ENCODE data around the gene PLPP7. TPM values are rescaled to one million over a fixed set of nuclear protein-coding genes. Genes with fewer than 3 reads are reported as not detected.

The PLPP7 gene
- total and polyA plus RNA-seq, 5 experiments from 2014 or later = 0.45 to 0.86 (median 0.70) TPM; not detected in 1

DNA sequence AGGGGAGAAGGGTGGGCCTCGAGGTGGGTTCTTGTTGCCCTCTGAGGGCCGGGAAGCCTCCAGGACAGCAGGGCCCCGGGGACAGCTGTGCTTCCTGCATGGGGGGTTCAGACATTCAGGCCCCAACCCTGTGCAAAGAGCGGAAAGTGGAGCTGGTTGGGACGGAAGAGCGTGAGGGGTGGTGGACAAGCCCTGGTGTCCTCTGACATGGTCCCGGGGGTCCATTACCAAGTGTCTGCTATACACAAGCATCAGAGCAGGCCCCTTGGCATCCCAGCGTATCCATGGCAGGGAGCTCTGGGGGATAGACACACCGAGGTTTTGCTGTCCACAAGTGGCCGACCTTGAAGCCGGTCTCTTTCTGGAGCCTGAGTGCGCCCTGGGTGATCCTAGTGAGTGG lies 9.3 kb downstream of the PLPP7 start:
- no peaks in the 10 kb centered on the region for H3K36me3 Mint-ChIP-seq
- H3K27ac Mint-ChIP-seq = no peak overlapping the region
- H3K27me3 Mint-ChIP-seq = no peaks in the 10 kb centered on the region
- POLR2A ChIA-PET = no interaction called here
- no peak for ATAC-seq
- peak in 1 of 10 donors; percentile 55 for DNase-seq
- H3K4me1 Mint-ChIP-seq = no peaks in the 10 kb centered on the region
- H3K9me3 Mint-ChIP-seq = no peaks in the 10 kb centered on the region
- H3K4me3 Mint-ChIP-seq = no peak overlapping the region

DNA sequence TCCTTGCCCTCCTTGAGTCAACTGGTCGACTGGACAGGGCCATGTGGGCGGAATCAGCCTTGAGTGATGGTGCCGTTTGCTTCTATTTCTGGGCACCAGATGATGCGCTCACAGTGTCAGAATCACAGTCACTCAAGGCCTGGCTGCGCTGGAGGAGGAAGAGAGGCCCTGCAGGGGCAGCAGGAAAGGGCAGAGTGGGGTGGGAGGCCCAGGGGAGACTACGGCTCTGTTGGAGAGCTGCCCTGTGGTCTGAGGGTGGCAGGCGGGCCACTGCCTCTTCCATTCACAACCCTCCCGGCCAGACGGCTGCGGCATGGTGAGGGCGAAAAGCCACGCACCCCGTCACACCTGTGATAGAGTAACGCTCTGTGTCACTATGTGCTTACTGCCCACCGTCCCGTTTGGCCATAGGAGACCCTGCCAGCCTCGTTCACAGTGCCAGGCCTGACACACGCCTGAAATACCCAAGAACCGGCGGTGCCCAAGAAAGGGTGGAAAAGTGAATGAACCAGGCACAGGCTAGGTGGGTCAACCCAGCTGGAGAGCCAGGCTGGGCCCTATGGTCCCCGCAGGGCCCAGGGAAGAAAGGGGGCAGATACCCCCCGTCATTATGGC lies 9.9 kb downstream of the PLPP7 start:
- H3K36me3 Mint-ChIP-seq = no peaks in the 10 kb centered on the region
- DNase-seq (peak in 1 of 10 donors; percentile 53), ATAC-seq (no peak)
- POLR2A ChIA-PET = interaction anchor here (0.6 kb wide), 1 partner anchor 511 kb away, joined by 3 read pairs; no protein-coding TSS in a partner anchor
- no peaks in the 10 kb centered on the region for H3K27me3 Mint-ChIP-seq
- no peaks in the 10 kb centered on the region for H3K4me1 Mint-ChIP-seq
- H3K27ac Mint-ChIP-seq = no peak overlapping the region
- no peak overlapping the region for H3K4me3 Mint-ChIP-seq
- H3K9me3 Mint-ChIP-seq = no peaks in the 10 kb centered on the region

DNA sequence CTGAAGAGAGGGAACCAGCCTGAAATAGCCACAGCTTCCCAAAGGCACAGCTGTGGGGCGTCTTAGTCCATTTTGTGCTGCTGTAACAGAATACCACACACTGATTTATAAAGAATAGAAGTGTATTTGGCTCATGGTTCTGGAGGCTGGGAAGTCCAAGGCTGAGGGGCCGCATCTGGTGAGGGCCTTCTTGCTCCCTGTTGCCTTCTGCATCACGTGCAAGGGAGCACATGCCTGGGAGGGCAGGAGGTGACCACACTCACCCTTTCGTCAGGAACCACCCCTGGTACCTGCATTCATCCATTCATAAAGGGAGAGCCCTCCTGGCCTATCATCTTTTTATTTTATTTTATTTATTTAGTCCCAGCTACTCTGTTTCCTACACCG lies 10.4 kb downstream of the PLPP7 start:
- H3K9me3 Mint-ChIP-seq = no peaks in the 10 kb centered on the region
- DNase-seq = no peak
- POLR2A ChIA-PET = no interaction called here

DNA sequence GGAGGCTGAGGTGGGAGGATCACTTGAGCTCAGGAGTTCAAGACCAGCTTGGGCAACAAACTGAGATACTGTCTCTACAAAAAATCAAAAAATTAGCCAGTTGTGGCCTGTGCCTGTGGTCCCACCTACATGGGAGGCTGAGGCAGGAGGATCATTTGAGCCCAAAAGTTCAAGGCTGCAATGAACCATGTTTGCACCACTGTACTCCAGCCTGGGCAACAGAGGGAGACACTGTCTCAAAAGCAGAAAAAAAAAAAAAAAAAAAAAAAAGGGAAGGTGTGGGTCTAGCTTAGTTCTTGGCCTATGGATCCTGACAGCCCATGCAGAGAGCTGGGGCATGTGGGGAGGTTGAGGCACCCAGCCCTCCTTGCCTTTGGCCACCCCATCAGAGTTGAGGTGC lies 10.9 kb downstream of the PLPP7 start:
- peak in 1 of 10 donors; percentile 2 for DNase-seq
- no peaks in the 10 kb centered on the region for H3K9me3 Mint-ChIP-seq
- no peak overlapping the region for H3K27ac Mint-ChIP-seq
- ATAC-seq = no peak
- H3K27me3 Mint-ChIP-seq = no peaks in the 10 kb centered on the region
- no peaks in the 10 kb centered on the region for H3K4me1 Mint-ChIP-seq
- H3K36me3 Mint-ChIP-seq = no peaks in the 10 kb centered on the region
- H3K4me3 Mint-ChIP-seq = no peak overlapping the region
- POLR2A ChIA-PET = no interaction called here

More for the DNA sequence above, 10.4 kb downstream of the PLPP7 start:
- Mint-ChIP-seq H3K27ac (no peak overlapping the region), H3K27me3 (no peaks in the 10 kb centered on the region), H3K36me3 (no peaks in the 10 kb centered on the region), H3K4me3 (no peak overlapping the region), H3K4me1 (no peaks in the 10 kb centered on the region)
- ATAC-seq = no peak

DNA sequence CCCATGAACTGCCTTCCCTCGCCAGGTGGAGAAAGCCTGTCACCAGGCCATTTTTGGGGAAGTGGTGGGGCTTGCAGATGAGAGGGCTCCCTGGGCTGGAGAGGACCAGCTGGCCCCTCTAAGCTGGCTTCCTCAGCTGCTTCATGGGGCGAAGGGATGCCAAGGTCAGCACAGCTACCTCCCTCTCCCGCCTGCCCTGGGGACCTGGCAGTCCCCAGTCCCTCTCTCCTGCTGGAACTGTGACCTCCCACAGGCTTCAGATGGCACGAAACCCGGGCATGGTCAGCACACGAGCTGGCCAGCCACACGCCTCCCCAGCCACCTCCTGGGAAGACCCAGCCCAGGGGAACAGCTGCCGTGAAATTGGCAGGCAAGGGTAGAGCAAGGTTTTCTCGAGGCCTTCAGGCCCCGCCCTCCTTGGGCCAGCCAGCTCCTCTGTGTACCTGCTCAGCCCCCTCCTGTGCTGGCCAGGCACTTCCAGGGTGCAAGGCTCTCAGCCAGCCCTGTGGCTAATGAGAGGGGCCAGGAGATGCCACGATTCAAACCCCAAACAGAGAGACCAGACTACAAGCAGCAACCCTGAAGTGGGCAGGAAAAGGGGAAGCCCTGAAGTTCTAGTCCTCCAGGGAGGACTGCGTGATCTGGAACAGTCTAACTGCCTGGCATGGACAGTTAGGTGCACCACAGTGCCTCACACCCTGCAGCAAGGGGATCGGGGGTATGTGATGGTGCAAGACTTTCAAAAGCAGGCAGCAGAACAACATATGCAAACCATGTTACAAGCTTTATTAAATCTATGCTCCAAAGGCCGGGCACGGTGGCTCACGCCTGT lies 12.9 kb downstream of the PLPP7 start:
- no peaks in the 10 kb centered on the region for H3K27me3 Mint-ChIP-seq
- POLR2A ChIA-PET = interaction anchor here (1.2 to 1.5 kb wide), 3 partner anchors 13 to 45 kb away, joined by 3 to 4 read pairs (median 3); partner anchors contain the start of gene PLPP7
- no peak overlapping the region for H3K4me3 Mint-ChIP-seq
- DNase-seq (peak in 1 of 10 donors; percentile 60), ATAC-seq (no peak)
- no peaks in the 10 kb centered on the region for H3K9me3 Mint-ChIP-seq
- H3K4me1 Mint-ChIP-seq = peaks cover 0 to 2% (median 0%) of the 10 kb centered on the region in 4 donors
- H3K36me3 Mint-ChIP-seq = no peaks in the 10 kb centered on the region
- H3K27ac Mint-ChIP-seq = no peak overlapping the region

DNA sequence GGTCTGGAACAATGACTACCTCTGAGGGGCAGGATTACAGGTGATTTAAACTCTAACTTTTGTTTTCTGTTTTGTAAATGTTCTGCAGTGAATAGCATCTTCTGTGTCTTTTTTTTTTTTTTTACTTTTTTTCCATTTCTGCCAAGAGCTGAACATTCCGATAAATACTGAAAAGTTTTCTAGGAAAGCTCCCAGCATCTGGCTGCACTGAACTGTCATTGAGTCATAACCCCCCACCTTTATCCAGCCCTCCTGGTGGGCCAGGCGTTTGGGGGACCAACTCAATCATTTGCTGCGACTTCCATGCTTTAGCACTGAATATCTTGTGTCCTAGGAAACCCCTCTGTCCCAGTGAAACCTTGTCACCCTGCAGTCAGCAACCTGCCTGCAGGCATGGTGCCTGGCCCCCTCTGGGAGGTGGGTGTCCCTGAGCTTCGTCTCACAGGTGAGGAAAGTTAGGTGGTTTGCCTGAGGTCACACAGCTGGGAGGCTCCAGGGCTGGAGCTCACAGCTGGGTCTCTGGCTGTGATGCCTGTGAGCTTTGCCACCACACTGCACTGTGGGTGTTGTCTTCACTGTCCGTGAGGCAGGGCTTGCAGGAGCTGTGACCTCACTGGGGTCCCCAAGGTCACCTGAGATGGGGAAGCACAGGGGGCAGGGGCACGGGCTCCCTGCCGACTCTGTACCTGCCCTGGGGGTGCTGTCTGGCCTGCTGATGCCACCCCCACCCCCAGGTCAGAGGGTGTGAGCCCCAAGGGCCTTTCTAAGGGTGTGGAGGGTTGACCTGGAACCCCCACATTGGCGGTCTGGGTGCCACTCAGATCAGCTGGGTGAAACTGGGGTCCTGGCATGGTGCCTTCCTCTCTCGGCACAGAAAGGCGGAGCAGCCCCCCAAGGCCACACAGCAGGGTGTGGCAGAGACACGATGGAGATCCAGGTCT lies 14.1 kb downstream of the PLPP7 start:
- no peak overlapping the region for H3K4me3 Mint-ChIP-seq
- H3K27ac Mint-ChIP-seq = peak overlapping the region in 1 of 10 donors; percentile 34
- POLR2A ChIA-PET = interaction anchor here (0.6 to 1.5 kb wide), 4 partner anchors 14 to 343 kb away, joined by 3 to 4 read pairs (median 3); partner anchors contain the start of gene PLPP7
- H3K4me1 Mint-ChIP-seq = peaks cover 0 to 2% (median 0%) of the 10 kb centered on the region in 4 donors
- no peaks in the 10 kb centered on the region for H3K9me3 Mint-ChIP-seq
- no peaks in the 10 kb centered on the region for H3K27me3 Mint-ChIP-seq
- ATAC-seq = no peak
- no peaks in the 10 kb centered on the region for H3K36me3 Mint-ChIP-seq
- DNase-seq = peak in 1 of 10 donors; percentile 32

DNA sequence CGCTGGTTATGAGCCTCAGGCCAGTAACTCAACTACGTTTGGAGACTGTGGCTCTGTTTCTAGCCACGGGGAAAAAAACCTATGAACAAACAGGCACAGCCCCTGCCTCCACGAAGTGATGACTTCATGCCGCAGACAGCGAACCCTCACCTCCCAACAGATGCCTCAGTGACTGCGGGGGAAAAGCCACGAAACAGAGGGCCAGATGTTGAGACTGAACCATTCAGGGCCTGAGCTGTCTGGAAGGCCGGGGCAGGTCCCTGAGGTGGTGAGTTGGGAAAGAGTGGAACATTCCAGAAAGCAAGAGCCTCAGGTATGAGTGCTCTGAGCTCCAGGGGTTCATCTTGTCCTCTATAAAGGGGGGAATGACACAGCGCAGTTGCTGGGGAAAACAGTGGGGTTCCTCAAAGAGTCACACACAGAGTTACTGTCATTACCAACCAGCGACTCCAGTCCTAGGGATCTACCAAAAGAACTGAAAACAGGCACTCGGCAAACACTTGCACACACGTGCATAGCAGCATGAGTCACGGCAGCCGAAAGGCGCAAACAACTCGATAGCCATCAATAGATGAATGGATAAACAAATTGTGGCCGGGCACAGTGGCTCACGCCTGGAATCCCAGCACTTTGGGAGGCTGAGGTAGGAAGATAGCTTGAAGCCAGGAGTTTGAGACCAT lies 15.3 kb downstream of the PLPP7 start:
- H3K9me3 Mint-ChIP-seq = no peaks in the 10 kb centered on the region
- DNase-seq (peak in 1 of 10 donors; percentile 19), ATAC-seq (no peak)
- H3K27ac Mint-ChIP-seq = peak overlapping the region in 1 of 10 donors; percentile 76
- POLR2A ChIA-PET = no interaction called here
- H3K4me3 Mint-ChIP-seq = no peak overlapping the region
- no peaks in the 10 kb centered on the region for H3K27me3 Mint-ChIP-seq
- H3K36me3 Mint-ChIP-seq = no peaks in the 10 kb centered on the region
- peaks cover 0 to 2% (median 0%) of the 10 kb centered on the region in 4 donors for H3K4me1 Mint-ChIP-seq

DNA sequence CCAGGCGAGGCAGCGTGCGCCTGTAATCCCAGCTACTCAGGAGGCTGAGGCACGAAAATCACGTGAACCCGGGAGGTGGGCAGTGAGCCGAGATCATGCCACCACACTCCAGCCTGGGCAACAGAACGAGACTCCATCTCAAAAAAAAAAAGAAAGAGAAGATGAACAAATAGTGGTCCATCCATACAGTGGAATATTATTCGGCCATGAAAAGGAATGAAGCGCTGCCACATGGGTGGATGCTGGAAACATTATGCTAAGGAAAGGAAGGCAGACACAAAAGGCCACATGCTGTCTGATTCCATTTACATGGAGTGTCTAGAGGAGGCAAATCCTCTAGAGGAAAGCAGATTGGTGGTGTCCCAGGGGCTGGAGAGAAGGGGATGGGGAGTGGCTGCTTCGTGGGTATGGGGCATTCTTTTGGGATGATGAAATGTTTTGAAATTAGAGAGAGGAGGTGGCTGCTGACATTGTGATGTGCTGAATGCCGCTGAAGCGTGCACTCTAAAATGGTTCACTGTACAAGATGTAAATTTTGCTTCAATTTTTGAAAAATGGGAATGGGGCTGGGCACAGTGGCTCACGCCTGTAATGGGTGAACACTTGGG lies 17.0 kb downstream of the PLPP7 start:
- no peak for ATAC-seq
- Mint-ChIP-seq H3K4me3 (no peak overlapping the region), H3K9me3 (no peaks in the 10 kb centered on the region), H3K4me1 (peaks cover 5 to 12% (median 11%) of the 10 kb centered on the region in 4 donors), H3K27me3 (no peaks in the 10 kb centered on the region), H3K36me3 (no peaks in the 10 kb centered on the region), H3K27ac (peak overlapping the region in 1 of 10 donors; percentile 47)
- no peak for DNase-seq
- POLR2A ChIA-PET = interaction anchor here (0.7 kb wide), 1 partner anchor 70 kb away, joined by 4 read pairs; no protein-coding TSS in a partner anchor

DNA sequence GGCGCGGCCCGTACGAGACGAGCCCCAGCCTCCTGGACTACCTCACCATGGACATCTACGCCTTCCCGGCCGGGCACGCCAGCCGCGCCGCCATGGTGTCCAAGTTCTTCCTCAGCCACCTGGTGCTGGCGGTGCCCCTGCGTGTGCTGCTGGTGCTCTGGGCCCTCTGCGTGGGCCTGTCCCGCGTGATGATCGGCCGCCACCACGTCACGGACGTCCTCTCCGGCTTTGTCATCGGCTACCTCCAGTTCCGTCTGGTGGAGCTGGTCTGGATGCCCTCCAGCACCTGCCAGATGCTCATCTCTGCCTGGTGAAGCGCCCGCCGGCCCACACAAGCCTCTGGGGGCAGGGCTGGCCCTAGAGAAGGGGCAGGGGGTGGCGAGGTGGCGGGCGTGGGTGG lies 18.5 kb downstream of the PLPP7 start:
- Mint-ChIP-seq H3K27ac (no peak overlapping the region), H3K9me3 (no peaks in the 10 kb centered on the region), H3K36me3 (no peaks in the 10 kb centered on the region), H3K4me3 (no peak overlapping the region), H3K4me1 (peaks cover 5 to 13% (median 11%) of the 10 kb centered on the region in 4 donors), H3K27me3 (no peaks in the 10 kb centered on the region)
- DNase-seq (no peak), ATAC-seq (no peak)
- POLR2A ChIA-PET = no interaction called here

DNA sequence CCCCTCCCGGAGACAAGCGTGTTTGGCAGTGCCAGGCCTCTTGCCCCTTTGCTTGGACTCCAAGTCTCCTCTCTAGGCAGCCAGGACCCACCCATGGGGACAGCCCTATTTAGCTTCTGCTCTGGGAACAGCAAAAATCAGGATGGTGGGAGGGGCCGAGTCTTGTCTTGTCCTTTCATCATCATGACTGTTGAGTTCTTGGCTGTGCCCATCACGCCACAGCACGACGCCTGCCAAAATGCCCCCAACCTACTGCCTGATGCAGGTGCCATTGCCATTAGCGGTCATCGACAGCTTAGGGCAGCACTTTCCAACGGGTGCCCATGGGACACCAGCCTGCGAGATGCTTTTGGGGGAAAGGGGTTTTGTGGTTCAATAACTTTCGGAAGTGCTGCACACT lies 18.9 kb downstream of the PLPP7 start:
- H3K27ac Mint-ChIP-seq = no peak overlapping the region
- ATAC-seq = no peak
- H3K27me3 Mint-ChIP-seq = no peaks in the 10 kb centered on the region
- no peaks in the 10 kb centered on the region for H3K9me3 Mint-ChIP-seq
- H3K4me3 Mint-ChIP-seq = no peak overlapping the region
- no peaks in the 10 kb centered on the region for H3K36me3 Mint-ChIP-seq
- POLR2A ChIA-PET = no interaction called here
- H3K4me1 Mint-ChIP-seq = peaks cover 5 to 13% (median 11%) of the 10 kb centered on the region in 4 donors
- DNase-seq = no peak

DNA sequence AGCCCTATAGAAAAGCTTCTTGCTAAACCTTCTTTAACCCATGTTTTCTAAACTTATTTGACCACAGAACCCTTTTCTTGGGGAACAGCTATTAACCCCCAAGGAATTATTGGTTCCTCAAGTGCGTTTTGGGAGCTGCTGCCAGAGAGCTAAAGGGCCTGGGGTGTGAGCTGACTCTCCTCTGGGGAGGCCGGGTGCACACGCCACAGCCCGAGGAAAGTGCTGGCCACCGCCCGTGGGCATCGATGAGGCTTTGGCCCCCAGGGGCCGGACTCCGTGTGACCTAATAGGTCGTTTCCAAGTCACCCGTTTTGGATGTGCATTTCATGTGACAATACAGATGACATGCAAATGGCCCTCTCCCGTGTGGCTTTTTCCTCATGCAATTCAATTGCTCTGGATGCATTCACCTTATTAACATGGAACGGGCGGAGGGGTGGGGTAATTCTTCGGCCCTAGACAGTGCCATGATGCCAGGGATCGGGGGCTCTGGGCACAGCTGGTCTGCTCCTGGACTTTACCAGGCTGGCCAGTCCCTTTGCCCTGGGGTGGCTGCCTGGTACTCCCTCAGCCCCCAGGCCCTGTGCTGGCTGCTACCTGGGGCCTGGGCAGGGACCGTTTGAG lies 19.5 kb downstream of the PLPP7 start:
- H3K27ac Mint-ChIP-seq = peak overlapping the region in 1 of 10 donors; percentile 37
- ATAC-seq = no peak
- POLR2A ChIA-PET = no interaction called here

More for the DNA sequence above, 19.5 kb downstream of the PLPP7 start:
- H3K4me3 Mint-ChIP-seq = no peak overlapping the region
- no peaks in the 10 kb centered on the region for H3K9me3 Mint-ChIP-seq
- H3K36me3 Mint-ChIP-seq = no peaks in the 10 kb centered on the region
- peaks cover 5 to 13% (median 11%) of the 10 kb centered on the region in 4 donors for H3K4me1 Mint-ChIP-seq
- H3K27me3 Mint-ChIP-seq = no peaks in the 10 kb centered on the region
- DNase-seq = no peak

Measured in naive thymus-derived CD8-positive, alpha-beta T cell (primary cell).